ENCODE results near the gene TMEM107.

The TMEM107 gene

GRCh38 chr17:8220783-8221662, 44.8 kb upstream of the TMEM107 start (continued):
- TF ChIP-seq ZBTB21 (tag by site-specific recombination; IDR thresholded peaks at IDR 0.05) (peak; percentile 27; the same call in 1 of the 2 replicates), ATF2 (tag by site-specific recombination; IDR thresholded peaks at IDR 0.05; ENCODE audit: low read depth) (peak; percentile 50; the same call in 1 of the 2 replicates), ZNF146 (tag by site-specific recombination; IDR thresholded peaks at IDR 0.05) (0 out of 2 replicates have a peak, but pooled peaks have one; percentile 55), ZNF416 (tag by site-specific recombination; IDR thresholded peaks at IDR 0.05) (no peak), ZNF433 (tag by site-specific recombination; IDR thresholded peaks at IDR 0.05; ENCODE audit: low read depth) (no peak), ZNF660 (tag by site-specific recombination; IDR thresholded peaks at IDR 0.05) (peak; percentile 97), ZNF518A (tag by site-specific recombination; conservative IDR thresholded peaks at IDR 0.05; ENCODE audit: low read depth) (no peak), ZNF596 (tag by site-specific recombination; IDR thresholded peaks at IDR 0.05) (peak; percentile 56; the same call in 1 of the 2 replicates), ZBTB10 (tag by site-specific recombination; IDR thresholded peaks at IDR 0.05) (no peak), TCF7L2 (IDR thresholded peaks at IDR 0.05; ENCODE audit: borderline replicate concordance, low read depth, low read length) (no peak), ZNF140 (tag by site-specific recombination; IDR thresholded peaks at IDR 0.05) (no peak), ZBTB17 (tag by site-specific recombination; IDR thresholded peaks at IDR 0.05) (peak; percentile 90), ZNF776 (tag by site-specific recombination; IDR thresholded peaks at IDR 0.05; ENCODE audit: borderline replicate concordance) (no peak), ZNF280D (tag by site-specific recombination; IDR thresholded peaks at IDR 0.05) (peak; percentile 56; the same call in 1 of the 2 replicates), KLF16 (tag by site-specific recombination; IDR thresholded peaks at IDR 0.05) (peak; percentile 32; the same call in 1 of the 2 replicates), ZNF169 (tag by site-specific recombination; IDR thresholded peaks at IDR 0.05) (no peak), ZNF155 (tag by site-specific recombination; IDR thresholded peaks at IDR 0.05) (no peak), ZNF292 (tag by site-specific recombination; IDR thresholded peaks at IDR 0.05; ENCODE audit: borderline replicate concordance, low read depth) (no peak), ZNF514 (tag by site-specific recombination; IDR thresholded peaks at IDR 0.05) (no peak), ZNF19 (tag by site-specific recombination; IDR thresholded peaks at IDR 0.05; ENCODE audit: low read depth) (no peak), ZBTB48 (tag by site-specific recombination; IDR thresholded peaks at IDR 0.05) (no peak), SP7 (tag by site-specific recombination; IDR thresholded peaks at IDR 0.05) (peak; percentile 75), MZF1 (tag by site-specific recombination; IDR thresholded peaks at IDR 0.05; ENCODE audit: borderline replicate concordance) (no peak), GLIS1 (tag by site-specific recombination; IDR thresholded peaks at IDR 0.05) (no peak), ZNF670 (tag by site-specific recombination; IDR thresholded peaks at IDR 0.05; ENCODE audit: low read depth) (no peak), ZNF701 (tag by site-specific recombination; IDR thresholded peaks at IDR 0.05) (no peak)
